ENCODE results near the gene ZNF814.
"Not testable (repeated sequence)": the region's sequence is repeated elsewhere in the genome, so short reads cannot be mapped to it uniquely, and the experiment has no call there.

Gene ZNF814

DNA sequence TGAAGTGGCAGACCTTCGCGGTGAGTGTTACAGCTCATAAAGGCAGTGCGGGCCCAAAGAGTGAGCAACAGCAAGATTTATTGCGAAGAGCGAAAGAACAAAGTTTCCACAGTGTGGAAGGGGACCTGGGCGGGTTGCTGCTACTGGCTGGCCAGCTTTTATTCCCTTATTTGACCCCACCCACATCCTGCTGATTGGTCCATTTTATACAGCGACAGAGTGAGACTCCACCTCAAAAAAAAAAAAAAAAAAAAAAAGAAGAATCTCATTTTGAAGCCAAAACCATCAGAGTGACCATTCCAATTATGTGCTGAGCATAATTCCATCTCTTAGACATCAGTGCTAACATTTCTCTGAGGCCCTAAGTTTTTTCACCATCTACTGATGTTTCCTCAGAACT is 72.2 kb downstream of the ZNF814 start:
- TF ChIP-seq, protein P1, sequence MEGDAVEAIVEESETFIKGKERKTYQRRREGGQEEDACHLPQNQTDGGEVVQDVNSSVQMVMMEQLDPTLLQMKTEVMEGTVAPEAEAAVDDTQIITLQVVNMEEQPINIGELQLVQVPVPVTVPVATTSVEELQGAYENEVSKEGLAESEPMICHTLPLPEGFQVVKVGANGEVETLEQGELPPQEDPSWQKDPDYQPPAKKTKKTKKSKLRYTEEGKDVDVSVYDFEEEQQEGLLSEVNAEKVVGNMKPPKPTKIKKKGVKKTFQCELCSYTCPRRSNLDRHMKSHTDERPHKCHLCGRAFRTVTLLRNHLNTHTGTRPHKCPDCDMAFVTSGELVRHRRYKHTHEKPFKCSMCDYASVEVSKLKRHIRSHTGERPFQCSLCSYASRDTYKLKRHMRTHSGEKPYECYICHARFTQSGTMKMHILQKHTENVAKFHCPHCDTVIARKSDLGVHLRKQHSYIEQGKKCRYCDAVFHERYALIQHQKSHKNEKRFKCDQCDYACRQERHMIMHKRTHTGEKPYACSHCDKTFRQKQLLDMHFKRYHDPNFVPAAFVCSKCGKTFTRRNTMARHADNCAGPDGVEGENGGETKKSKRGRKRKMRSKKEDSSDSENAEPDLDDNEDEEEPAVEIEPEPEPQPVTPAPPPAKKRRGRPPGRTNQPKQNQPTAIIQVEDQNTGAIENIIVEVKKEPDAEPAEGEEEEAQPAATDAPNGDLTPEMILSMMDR (IDR thresholded peaks at IDR 0.05; ENCODE audit: extremely low read depth, insufficient read depth, missing control alignments), result no peak
- in situ Hi-C loops (cut with MboI; ENCODE audit: low pct_unique_long_range_greater_than_20kb, low sequenced_read_pairs, unreplicated experiment), result no loop called here
- DNase-seq (ENCODE audit: low spot score), result no peak

DNA sequence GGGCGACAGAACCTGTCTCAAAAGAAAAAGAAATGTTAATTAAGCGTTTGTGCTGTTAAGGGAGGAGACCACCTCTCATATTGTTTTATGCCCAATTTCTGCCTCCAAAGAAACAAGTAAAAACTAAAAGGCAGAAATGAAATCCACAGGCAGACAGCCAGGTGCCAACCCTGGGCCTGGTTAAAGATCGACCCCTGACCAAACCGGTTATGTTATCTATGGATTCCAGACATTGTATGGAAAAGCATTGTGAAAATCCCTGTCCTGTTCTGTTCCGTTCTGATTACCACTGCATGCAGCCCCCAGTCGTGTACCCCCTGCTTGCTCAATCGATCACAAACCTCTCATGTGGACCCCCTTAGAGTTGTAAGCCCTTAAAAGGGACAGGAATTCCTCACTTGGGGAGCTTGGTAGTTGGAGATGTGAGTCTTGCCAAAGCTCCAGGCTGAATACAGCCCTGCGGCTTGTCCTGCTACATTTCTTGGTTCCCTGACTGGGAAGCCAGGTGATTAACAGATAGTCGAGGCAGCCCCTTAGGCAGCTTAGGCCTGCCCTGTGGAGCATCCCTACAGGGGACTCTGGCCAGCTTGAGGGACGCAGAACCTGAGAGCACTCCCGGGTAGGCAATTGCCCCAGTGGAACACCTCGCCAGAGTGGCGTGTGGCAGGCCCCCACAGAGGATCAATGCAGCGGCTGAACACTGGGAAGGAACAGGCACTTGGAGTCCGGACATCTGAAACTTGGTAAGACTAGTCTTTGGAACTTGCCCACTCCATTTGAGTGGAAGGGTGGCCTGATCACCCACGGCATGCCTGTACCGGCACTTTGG is 73.4 kb downstream of the ZNF814 start:
- no peak for DNase-seq (ENCODE audit: low spot score)
- in situ Hi-C loops (cut with MboI; ENCODE audit: low pct_unique_long_range_greater_than_20kb, low sequenced_read_pairs, unreplicated experiment), result no loop called here
- TF ChIP-seq, protein P1 (IDR thresholded peaks at IDR 0.05; ENCODE audit: extremely low read depth, insufficient read depth, missing control alignments), result no peak

DNA sequence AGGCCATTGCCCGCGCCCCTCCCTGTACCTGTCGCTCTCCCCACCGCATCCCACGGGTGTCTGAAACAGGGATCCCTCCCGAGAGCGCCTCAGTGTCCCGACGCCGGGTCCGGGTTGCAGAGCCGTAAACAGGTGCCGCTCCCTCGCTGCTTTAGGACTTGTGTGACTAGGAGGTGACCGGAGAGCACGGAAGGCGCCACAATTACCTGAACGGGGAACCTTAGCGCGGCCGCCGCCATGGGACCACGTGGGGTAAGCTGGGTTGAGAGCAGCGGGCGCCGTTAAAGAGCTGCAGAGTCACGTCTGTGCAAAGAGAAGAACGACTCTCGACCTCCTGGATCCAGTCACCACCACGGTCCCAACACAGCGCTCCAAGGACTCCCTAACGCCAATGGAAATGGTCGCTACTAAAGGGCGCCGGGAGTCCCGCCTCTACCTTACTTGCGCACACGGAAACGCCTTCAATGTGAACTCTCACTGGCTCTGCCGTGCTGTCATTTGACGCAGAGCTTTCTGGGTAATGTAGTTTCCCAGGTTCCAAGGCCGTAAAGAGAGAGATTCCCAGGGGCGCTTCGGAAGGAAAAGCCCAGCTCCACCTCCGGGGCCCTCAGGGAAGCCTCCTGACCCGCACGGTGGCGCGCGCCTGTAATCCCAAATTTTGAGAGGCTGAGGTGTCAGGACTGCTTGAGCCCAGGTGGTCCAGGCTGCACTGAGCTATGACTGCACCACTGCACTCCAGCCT is 74.2 kb downstream of the ZNF814 start, which contains the start of gene ZNF552:
Gene ZNF552 (minus strand): TSS at position 409 of the 742 bp plus-strand sequence. CDS start 170 bp downstream, at position 239.
- in situ Hi-C loops (cut with MboI; ENCODE audit: low pct_unique_long_range_greater_than_20kb, low sequenced_read_pairs, unreplicated experiment), result no loop called here
- TF ChIP-seq, protein P1 (IDR thresholded peaks at IDR 0.05; ENCODE audit: extremely low read depth, insufficient read depth, missing control alignments), result no peak
- DNase-seq (ENCODE audit: low spot score), result peak; percentile 80

DNA sequence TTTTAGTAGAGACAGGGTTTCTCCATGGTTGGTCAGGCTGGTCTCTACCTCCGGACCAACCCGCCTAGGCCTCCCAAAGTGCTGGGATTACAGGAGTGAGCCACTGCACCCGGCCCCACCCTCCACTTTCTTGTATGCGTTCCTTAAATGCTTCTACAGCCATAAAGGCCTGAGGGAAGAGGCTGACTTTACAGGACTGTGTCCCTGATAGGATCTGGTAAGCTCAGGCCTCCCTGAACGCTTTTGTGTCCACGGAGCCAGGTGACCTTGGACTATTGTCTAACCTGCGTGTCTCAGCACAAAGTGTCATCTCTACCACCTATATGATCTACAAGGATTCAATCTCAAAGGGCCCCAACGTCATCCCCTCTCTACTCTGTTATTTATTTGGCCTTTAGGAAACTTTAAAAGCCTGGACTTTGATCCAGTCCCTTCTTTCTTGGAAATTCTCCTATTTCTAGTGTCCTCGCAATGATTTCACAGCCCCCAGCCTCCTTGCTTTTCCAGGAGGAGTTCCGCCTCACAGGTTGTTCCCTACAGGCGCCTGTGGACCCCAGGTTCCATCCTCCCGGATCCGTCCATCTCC is 74.8 kb downstream of the ZNF814 start:
- no peak for DNase-seq (ENCODE audit: low spot score)
- TF ChIP-seq, protein P1 (IDR thresholded peaks at IDR 0.05; ENCODE audit: extremely low read depth, insufficient read depth, missing control alignments), result no peak
- in situ Hi-C loops (cut with MboI; ENCODE audit: low pct_unique_long_range_greater_than_20kb, low sequenced_read_pairs, unreplicated experiment), result no loop called here

DNA sequence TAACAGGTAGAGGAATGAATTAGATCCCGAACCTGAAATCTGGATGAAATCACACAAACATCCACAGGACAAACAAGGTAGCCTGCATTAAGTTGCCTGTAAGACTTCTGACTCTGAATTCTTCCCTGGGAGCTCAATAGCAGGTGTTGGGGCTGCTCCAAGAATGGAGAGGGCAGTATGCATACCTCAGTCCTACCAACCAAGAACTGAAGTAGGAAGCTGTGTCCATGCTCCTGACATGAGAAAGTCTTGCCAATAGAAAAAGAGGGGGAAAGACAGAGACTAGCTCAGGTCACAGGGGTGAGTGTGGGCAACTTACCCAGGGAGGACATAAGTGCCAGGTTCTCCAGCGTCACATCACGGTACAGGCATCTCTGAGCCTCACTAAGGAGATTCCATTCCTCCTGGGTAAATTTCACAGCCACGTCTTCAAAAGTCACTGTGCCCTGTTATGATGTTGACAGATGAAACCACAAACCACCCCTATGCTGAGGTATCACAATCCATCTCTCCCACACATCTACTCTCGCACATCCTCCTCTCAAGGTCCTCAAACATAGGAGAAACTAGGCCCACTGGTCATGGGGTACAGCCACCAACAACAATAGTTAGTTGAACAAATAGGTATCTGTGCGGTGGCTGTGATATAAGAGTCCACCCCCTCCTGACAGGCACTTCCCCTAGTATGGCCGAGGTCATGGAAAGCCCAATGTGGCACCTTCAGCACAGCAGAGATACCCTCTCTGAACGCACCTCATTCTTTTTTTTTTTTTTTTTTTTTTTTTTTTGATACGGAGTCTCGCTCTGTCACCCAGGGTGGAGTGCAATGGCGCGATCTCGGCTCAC is 75.6 kb downstream of the ZNF814 start:
- DNase-seq (ENCODE audit: low spot score); in situ Hi-C loops (cut with MboI; ENCODE audit: low pct_unique_long_range_greater_than_20kb, low sequenced_read_pairs, unreplicated experiment): not testable (repeated sequence)

DNA sequence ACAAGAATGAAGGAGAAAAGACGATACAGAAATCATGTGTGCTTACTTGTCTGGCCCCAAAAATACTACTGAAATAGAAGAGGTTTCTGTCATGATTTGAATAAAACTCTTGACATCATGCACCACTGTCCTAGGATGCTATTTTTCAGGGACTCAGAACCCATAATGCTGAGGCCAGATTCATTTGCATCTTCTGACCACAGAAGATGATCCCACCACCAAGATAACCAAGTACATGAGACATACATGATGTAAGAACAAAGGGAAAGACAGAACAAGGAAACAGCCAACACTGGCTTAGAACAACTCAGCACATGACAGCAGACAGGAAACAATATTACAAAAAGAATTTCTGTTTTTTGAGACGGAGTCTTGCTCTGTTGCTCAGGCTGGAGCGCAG is 76.6 kb downstream of the ZNF814 start:
- in situ Hi-C loops (cut with MboI; ENCODE audit: low pct_unique_long_range_greater_than_20kb, low sequenced_read_pairs, unreplicated experiment), result no loop called here
- TF ChIP-seq, protein P1 (IDR thresholded peaks at IDR 0.05; ENCODE audit: extremely low read depth, insufficient read depth, missing control alignments), result no peak
- peak; percentile 62 for DNase-seq (ENCODE audit: low spot score)

DNA sequence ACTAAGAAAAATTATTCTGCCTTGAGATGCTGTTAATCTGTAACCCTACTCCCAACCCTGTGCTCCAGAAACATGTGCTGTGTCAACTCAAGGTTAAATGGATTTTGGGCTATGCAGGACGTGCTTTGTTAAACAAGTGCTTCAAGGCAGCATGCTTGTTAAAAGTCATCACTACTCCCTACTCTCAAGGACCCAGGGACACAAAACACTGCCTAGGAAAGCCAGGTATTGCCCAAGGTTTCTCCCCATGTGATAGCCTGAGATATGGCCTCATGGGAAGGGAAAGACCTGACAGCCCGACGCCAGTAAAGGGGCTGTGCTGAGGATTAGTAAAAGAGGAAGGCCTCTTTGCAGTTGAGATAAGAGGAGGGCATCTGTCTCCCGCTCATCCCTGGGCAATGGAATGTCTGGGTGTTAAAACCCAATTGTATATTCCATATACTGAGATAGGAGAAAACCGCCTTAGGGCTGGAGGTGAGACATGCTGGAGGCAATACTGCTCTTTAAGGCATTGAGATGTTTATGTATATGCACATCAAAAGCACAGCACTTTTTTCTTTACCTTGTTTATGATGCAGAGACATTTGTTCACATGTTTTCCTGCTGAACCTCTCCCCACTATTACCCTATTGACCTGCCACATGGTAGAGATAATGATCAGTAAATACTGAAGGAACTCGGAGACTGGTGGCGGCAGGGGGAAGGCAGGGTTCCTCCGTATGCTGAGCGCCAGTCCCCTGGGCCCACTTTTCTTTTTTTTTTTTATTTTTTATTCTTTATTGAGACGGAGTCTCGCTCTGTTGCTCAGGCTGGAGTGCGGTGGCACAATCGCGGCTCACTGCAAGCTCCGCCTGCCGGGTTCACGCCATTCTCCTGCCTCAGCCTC is 78.2 kb downstream of the ZNF814 start:
- in situ Hi-C loops (cut with MboI; ENCODE audit: low pct_unique_long_range_greater_than_20kb, low sequenced_read_pairs, unreplicated experiment); DNase-seq (ENCODE audit: low spot score): not testable (repeated sequence)

Data from GM13977 (cell line).